Embryonic facial prominence (tissue), 1 donor: ENCODE measurements around the gene ZNF780A.
"Not testable (repeated sequence)": the region's sequence is repeated elsewhere in the genome, so short reads cannot be mapped to it uniquely, and the experiment has no call there.

Source experiments
- DNase-seq: peaks from one replicate; pipeline ENCODE4 v3.0.0-alpha.2; 2016; ENCODE audit errors: extremely low spot score

Gene ZNF780A

GRCh38 chr19:40084948-40085347, 5.8 kb downstream of the ZNF780A start:
- no peak for DNase-seq

- DNase-seq = no peak
Measured at GRCh38 chr19:40081411-40081810, 9.3 kb downstream of the ZNF780A start.

- no peak for DNase-seq
Measured at GRCh38 chr19:40080289-40080688, 10.5 kb downstream of the ZNF780A start.

GRCh38 chr19:40078377-40078776, 12.4 kb downstream of the ZNF780A start:
- no peak for DNase-seq

GRCh38 chr19:40070058-40070457, 20.7 kb downstream of the ZNF780A start:
- DNase-seq = no peak

GRCh38 chr19:40059624-40060023, 31.1 kb downstream of the ZNF780A start:
- no peak for DNase-seq

- no peak for DNase-seq
Measured at GRCh38 chr19:40057166-40057565, 33.6 kb downstream of the ZNF780A start.

GRCh38 chr19:40056505-40056904, 34.2 kb downstream of the ZNF780A start:
- DNase-seq = no peak

- peak; percentile 13 for DNase-seq
Measured at GRCh38 chr19:40055832-40056504, 34.8 kb downstream of the ZNF780A start, which contains the start of gene ZNF780B. ZNF780B (minus strand) TSS chr19:40056231; CDS start chr19:40050332, 5,899 bp downstream.

GRCh38 chr19:40055049-40055448, 35.7 kb downstream of the ZNF780A start:
- DNase-seq = no peak

GRCh38 chr19:40054632-40055031, 36.1 kb downstream of the ZNF780A start:
- no peak for DNase-seq

- DNase-seq = no peak
Measured at GRCh38 chr19:40053491-40053890, 37.3 kb downstream of the ZNF780A start.

GRCh38 chr19:40041718-40042117, 49.0 kb downstream of the ZNF780A start:
- DNase-seq = not testable (repeated sequence)

- DNase-seq = not testable (repeated sequence)
Measured at GRCh38 chr19:40038047-40038446, 52.7 kb downstream of the ZNF780A start.

- no peak for DNase-seq
Measured at GRCh38 chr19:40035996-40036395, 54.7 kb downstream of the ZNF780A start.

- no peak for DNase-seq
Measured at GRCh38 chr19:40033989-40034560, 56.7 kb downstream of the ZNF780A start.

- DNase-seq = no peak
Measured at GRCh38 chr19:40026597-40026970, 64.2 kb downstream of the ZNF780A start.

- DNase-seq = no peak
Measured at GRCh38 chr19:40025938-40026596, 64.7 kb downstream of the ZNF780A start.

- DNase-seq = no peak
Measured at GRCh38 chr19:40023969-40024368, 66.8 kb downstream of the ZNF780A start.
